Measurements from ENCODE around the gene YIF1A.
"Not testable (repeated sequence)": the region's sequence is repeated elsewhere in the genome, so short reads cannot be mapped to it uniquely, and the experiment has no call there.

The YIF1A gene

GRCh38 chr11:66271816-66272215, 17.1 kb downstream of the YIF1A start:
- DNase-seq (ENCODE audit: low read depth in 3 of 3) = no peak

GRCh38 chr11:66268952-66269905, 19.7 kb downstream of the YIF1A start:
- DNase-seq (ENCODE audit: low read depth in 3 of 3) = no peak

- peak; percentile 100 for DNase-seq (ENCODE audit: low read depth in 3 of 3)
These were observed 20.5 kb downstream of the YIF1A start, which contains the start of gene RAB1B for GRCh38 chr11:66268244-66268951. RAB1B (plus strand) TSS chr11:66268639; CDS start chr11:66268680, 41 bp downstream.

GRCh38 chr11:66267379-66268243, 21.3 kb downstream of the YIF1A start:
- DNase-seq (ENCODE audit: low read depth in 3 of 3) = peak; percentile 73 to 84 (median 74)

GRCh38 chr11:66267039-66267378, 21.9 kb downstream of the YIF1A start:
- DNase-seq (ENCODE audit: low read depth in 3 of 3) = no peak

GRCh38 chr11:66266378-66267038, 22.4 kb downstream of the YIF1A start:
- DNase-seq (ENCODE audit: low read depth in 3 of 3) = no peak

- DNase-seq (ENCODE audit: low read depth in 3 of 3) = no peak
These were observed 23.2 kb downstream of the YIF1A start for GRCh38 chr11:66265531-66266377.

GRCh38 chr11:66264914-66265313, 24.0 kb downstream of the YIF1A start:
- peak in 1 of 3 experiments; percentile 43 for DNase-seq (ENCODE audit: low read depth in 3 of 3)

GRCh38 chr11:66264383-66264782, 24.6 kb downstream of the YIF1A start:
- no peak for DNase-seq (ENCODE audit: low read depth in 3 of 3)

- no peak for DNase-seq (ENCODE audit: low read depth in 3 of 3)
These were observed 25.2 kb downstream of the YIF1A start for GRCh38 chr11:66263785-66264184.

GRCh38 chr11:66263231-66263630, 25.7 kb downstream of the YIF1A start:
- no peak for DNase-seq (ENCODE audit: low read depth in 3 of 3)

GRCh38 chr11:66262696-66263095, 26.2 kb downstream of the YIF1A start:
- no peak for DNase-seq (ENCODE audit: low read depth in 3 of 3)

GRCh38 chr11:66262191-66262590, 26.8 kb downstream of the YIF1A start:
- no peak for DNase-seq (ENCODE audit: low read depth in 3 of 3)

GRCh38 chr11:66261578-66261977, 27.4 kb downstream of the YIF1A start:
- DNase-seq (ENCODE audit: low read depth in 3 of 3) = no peak

- no peak for DNase-seq (ENCODE audit: low read depth in 3 of 3)
These were observed 29.0 kb downstream of the YIF1A start for GRCh38 chr11:66259956-66260355.

- no peak for DNase-seq (ENCODE audit: low read depth in 3 of 3)
These were observed 29.7 kb downstream of the YIF1A start for GRCh38 chr11:66259225-66259624.

GRCh38 chr11:66258473-66258893, 30.5 kb downstream of the YIF1A start:
- no peak for DNase-seq (ENCODE audit: low read depth in 3 of 3)

GRCh38 chr11:66253081-66253480, 35.9 kb downstream of the YIF1A start:
- DNase-seq (ENCODE audit: low read depth in 3 of 3) = not testable (repeated sequence)

GRCh38 chr11:66251809-66252208, 37.1 kb downstream of the YIF1A start:
- no peak for DNase-seq (ENCODE audit: low read depth in 3 of 3)

- no peak for DNase-seq (ENCODE audit: low read depth in 3 of 3)
These were observed 40.0 kb downstream of the YIF1A start for GRCh38 chr11:66248903-66249302.

Measured in stimulated activated CD4-positive, alpha-beta T cell treated with anti-CD3 and anti-CD28 coated beads, TNF-alpha, amount 100 ng/mL, for 24 hours (primary cell).